Head of caudate nucleus (tissue), 42 donors: Measurements from ENCODE around the gene MRTFA.
"Not testable (repeated sequence)": the region's sequence is repeated elsewhere in the genome, so short reads cannot be mapped to it uniquely, and the experiment has no call there.

Experiments used
- DNase-seq, 42 donors: peaks; one replicate each; pipeline versions ENCODE4 v3.0.0 to v3.0.0-alpha.2; 2020 to 2021; ENCODE audit warnings: mixed read lengths in 7 of 42
- intact Hi-C: fragments of 100-400 bp; cut with DNase I; formaldehyde crosslinking; loops from one replicate; pipeline ENCODE4 v1.15.0; 2022

MRTFA gene

DNA sequence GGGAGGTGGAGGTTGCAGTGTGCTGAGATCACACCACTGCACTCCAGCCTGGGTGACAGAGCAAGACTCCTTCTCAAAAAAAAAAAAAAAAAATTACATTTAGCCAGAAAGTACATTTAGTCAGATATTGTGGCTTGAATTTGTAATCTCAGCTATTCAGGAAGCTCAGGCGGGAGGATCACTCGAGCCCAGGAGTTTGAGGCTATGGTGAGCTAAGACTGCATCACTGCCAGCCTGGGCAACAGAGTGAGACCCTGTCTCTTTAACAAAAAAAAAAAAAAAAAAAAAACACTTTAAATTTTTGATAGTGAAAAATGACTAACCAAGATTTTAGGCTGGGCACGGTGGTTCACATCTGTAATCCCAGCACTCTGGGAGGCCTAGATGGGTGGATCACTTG is 27.3 kb downstream of the MRTFA start:
- no peak for DNase-seq
- intact Hi-C loops: no loop called here

- intact Hi-C loops: no loop called here
- DNase-seq: no peak
Observed at GRCh38 chr22:40607506-40607905, 29.0 kb downstream of the MRTFA start.

DNA sequence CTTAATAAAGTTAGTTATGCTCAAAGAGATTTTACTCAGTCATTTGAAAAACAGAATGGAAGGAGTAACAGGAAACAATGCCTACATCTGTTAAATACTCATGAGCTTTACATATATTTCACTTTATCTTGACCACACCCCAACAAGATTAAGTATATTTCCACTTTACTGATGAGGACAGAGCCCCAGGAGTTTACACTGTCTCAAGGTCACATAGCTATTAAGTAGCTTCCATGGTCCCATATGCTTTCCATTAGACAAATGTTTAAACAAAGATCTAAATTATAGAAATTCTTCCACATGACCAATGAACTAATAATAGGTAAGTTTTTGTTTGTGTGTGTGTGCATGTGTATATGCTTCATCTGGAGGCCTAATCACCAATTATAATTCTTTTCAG is 30.2 kb downstream of the MRTFA start:
- intact Hi-C loops: no loop called here

GRCh38 chr22:40605761-40606160 is 30.8 kb downstream of the MRTFA start:
- no peak for DNase-seq
- intact Hi-C loops: no loop called here

More for the DNA sequence above, 30.2 kb downstream of the MRTFA start:
- DNase-seq: no peak

DNA sequence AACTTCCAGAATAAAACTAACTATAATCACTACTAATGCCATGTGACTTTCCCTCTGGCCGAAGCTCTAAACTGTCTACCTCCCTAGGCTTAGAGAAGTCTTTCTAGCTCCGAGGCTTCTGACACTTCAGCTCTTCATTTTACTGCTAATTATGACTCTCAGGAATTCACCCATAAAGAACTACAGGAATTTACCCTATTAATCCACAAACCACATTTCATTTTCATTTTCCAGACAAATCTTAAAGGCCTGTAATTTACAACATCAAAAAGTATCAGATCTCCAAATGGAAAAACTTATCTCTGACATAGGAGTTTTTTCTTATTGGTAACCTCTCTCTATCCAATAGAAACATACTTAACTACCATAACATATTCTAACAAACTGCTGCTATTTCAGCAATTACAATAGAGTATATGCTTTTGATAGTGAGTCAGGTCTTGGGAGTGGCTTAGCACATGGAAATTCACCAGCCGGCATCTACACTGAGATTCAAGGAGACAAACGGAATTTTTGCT is 33.4 kb downstream of the MRTFA start:
- DNase-seq: peak in 16 of 42 donors; percentile 9 to 53 (median 24)
- intact Hi-C loops: no loop called here

- DNase-seq: no peak
- intact Hi-C loops: no loop called here
Observed at GRCh38 chr22:40602231-40602630, 34.3 kb downstream of the MRTFA start.

DNA sequence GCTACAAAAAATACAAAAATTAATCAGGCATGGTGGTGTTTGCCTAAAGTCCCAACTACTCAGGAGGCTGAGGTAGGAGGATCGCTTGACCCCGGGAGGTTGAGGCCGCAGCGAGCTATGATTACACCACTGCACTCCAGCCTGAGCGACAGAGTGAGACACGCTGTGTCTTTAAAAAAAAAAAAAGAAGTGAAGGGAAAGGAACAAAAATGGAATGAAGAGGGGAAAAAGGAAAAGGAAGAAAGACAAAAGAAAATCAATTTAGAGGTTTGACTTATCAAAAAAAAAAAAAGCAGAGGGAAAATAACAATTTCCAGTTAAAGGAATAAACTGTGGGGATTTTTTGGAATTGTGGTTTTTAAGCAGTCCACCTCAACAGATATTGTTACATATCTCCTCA is 36.8 kb downstream of the MRTFA start:
- no peak for DNase-seq
- intact Hi-C loops: no loop called here

DNA sequence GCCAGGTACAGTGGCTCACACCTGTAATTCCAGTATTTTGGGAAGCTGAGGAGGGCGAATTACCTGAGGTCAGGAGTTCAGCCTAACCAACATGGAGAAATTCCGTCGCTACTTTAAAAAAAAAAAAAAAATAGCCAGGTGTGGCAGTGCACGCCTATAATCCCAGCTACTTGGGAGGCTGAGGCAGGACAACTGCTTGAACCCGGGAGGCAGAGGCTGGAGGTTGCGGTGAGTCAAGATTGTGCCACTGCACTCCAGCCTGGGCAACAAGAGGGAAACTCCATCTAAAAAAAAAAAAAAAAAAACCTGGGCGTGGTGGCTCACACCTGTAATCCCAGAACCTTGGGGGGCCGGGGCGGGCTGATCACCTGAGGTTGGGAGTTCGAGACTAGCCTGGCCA is 37.8 kb downstream of the MRTFA start:
- DNase-seq, intact Hi-C loops: not testable (repeated sequence)

GRCh38 chr22:40597526-40598430 is 38.7 kb downstream of the MRTFA start:
- DNase-seq: peak in 16 of 42 donors; percentile 10 to 59 (median 27)
- intact Hi-C loops: no loop called here

GRCh38 chr22:40595497-40596234 is 40.9 kb downstream of the MRTFA start:
- intact Hi-C loops: no loop called here
- DNase-seq: no peak

DNA sequence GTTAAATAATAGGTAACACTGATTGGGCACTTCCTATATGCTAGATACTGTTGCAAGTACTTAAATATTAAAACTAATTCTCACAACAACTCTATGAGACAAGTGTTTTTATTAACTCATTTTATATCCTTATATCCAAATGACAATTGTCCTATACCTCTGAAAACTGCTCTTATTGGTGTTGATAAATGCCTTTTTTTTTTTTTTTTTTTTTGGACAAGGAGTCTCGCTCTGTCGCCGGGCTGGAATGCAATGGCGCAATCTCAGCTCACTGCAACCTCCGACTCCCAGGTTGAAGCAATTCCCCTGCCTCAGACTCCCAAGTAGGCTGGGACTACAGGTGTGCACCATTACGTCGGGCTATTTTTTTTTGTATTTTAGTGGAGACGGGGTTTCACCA is 41.6 kb downstream of the MRTFA start:
- no peak for DNase-seq
- intact Hi-C loops: no loop called here

DNA sequence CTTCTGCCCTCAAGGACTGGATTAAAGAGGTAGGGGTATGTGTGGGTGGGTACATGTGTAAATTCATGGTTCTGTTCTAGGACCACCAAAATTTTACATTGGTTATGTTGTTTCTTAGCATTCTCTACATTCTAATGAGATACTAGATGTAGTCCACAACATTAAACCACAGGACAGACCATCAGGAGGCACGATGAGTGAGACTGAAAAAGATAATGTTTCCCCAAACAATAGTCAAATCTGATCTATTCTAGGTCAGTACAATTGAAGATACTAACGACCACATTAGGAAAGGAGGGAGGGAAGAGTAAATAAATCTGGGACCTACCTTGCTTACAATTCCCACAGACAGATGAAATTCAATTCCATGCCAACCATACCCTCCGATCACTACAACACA is 42.2 kb downstream of the MRTFA start:
- DNase-seq: no peak
- intact Hi-C loops: no loop called here

- intact Hi-C loops: no loop called here
- no peak for DNase-seq
Observed at GRCh38 chr22:40593460-40594273, 42.9 kb downstream of the MRTFA start.

DNA sequence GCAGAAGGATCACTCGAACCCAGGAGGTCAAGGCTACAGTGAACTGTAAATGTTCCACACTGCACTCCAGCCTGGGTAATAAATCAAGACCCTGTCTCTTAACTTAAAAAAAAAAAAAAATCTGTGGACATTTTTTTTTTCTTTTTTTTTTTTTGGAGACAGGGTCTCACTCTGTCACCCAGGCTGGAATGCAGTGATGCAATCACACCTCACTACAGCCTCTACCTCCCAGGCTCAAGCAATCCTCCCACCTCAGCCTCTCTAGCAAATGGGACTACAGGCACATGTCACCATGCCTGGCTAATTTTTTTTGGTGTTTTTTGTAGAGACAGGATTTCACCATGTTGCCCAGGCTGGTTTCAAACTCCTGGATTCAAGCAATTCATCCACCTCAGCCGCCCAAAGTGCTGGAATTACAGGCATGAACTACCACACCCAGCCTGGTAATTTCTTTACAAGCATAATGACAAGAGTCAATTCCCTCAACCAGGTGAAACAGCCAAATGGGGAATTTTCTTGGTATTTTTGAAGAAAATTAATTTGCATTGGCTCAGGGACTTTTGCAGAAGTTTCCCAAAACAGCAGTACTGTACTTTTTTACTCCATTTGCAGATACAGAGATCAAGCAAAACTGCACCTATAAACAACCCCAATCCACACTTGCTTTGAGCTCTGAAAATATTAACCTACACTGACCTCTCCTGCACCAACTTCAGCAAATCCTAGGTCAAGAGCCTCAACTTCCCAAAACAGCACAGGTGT is 44.0 kb downstream of the MRTFA start:
- DNase-seq: no peak
- intact Hi-C loops: no loop called here

DNA sequence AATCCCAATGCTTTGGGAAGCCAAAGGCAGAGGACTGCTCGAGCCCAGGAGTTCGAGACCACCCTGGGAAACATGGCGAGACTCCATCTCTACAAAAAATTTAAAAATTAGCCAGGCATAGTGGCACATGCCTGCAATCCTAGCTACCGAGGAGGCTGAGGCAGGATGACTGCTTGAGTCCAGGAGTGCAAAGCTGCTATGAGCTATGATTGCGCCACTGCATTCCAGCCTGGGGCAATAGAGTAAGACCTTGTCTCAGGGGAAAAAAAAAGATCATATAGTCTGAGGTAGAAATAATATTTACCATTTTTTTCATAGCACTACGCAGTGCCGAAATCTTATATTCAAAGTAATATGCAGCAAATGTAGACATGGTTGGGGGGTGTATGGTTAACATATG is 47.8 kb downstream of the MRTFA start:
- DNase-seq: no peak
- intact Hi-C loops: no loop called here

GRCh38 chr22:40586781-40587180 is 49.7 kb downstream of the MRTFA start:
- intact Hi-C loops: no loop called here
- DNase-seq: no peak

- intact Hi-C loops: no loop called here
- DNase-seq: no peak
Observed at GRCh38 chr22:40585310-40585751, 51.2 kb downstream of the MRTFA start.

DNA sequence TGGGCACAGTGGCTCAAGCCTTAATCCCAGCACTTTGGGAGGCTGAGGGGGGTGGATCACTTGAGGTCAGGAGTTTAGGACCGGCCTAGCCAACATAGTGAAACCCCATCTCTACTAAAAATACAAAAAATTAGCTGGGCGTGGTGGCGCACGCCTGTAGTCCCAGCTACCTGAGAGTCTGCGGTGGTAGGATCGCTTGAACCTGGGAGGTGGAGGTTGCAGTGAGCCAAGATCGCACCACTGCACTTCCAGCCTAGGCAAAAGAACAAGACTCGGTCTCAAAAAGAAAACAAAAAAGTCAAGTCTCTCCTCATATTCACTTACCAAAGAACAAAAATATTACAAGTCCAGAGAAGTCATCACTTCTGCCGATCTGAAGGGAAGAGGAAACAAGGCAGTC is 51.8 kb downstream of the MRTFA start:
- DNase-seq, intact Hi-C loops: not testable (repeated sequence)
